ENCODE data around the gene WAC.

DNA sequence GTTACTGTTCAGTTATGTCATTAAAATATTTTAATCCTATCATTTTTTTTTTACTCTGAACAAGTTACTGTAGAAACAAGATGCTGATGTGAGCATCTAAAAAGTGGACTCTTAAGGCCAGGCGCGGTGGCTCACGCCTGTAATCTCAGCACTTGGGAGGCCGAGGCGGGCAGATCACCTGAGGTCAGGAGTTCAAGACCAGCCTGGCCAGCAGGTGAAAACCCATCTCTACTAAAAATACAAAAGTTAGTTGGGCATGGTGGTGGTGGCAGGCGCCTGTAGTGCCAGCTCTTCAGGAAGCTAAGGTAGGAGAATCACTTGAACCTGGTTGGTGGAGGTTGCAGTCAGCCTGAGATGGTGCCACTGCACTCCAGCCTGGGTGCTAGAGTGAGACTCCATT, 2.9 kb downstream of the WAC start:
- TF ChIP-seq, protein P1, sequence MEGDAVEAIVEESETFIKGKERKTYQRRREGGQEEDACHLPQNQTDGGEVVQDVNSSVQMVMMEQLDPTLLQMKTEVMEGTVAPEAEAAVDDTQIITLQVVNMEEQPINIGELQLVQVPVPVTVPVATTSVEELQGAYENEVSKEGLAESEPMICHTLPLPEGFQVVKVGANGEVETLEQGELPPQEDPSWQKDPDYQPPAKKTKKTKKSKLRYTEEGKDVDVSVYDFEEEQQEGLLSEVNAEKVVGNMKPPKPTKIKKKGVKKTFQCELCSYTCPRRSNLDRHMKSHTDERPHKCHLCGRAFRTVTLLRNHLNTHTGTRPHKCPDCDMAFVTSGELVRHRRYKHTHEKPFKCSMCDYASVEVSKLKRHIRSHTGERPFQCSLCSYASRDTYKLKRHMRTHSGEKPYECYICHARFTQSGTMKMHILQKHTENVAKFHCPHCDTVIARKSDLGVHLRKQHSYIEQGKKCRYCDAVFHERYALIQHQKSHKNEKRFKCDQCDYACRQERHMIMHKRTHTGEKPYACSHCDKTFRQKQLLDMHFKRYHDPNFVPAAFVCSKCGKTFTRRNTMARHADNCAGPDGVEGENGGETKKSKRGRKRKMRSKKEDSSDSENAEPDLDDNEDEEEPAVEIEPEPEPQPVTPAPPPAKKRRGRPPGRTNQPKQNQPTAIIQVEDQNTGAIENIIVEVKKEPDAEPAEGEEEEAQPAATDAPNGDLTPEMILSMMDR (IDR thresholded peaks at IDR 0.05) = no peak
- TF ChIP-seq POLR2A (IDR thresholded peaks at IDR 0.05) = no peak
